IMR-90 (cell line): Measurements from ENCODE around the gene RRP1. TPM values are rescaled to one million over a fixed set of nuclear protein-coding genes. Genes with fewer than 3 reads are reported as not detected.

Experiments
- ATAC-seq: fragments of 200-7000 bp; cut with Tn5 transposase; 2 replicates; pipeline ENCODE4 v1.9.1; 2020; ENCODE audit warnings: low read depth, mild to moderate bottlenecking, moderate library complexity
- BruUV-seq: library from RNA; stranded (reverse); fragments of 400-500 nt; replicated peaks from 2 replicates; lab custom pipeline; 2021; lab: Mats Ljungman, UMichigan
- CTCF ChIA-PET: fragments of 300-600 bp; formaldehyde crosslinking; extraction: SDS; loops from one replicate; lab custom pipeline; 2021; ENCODE audit warnings: antibody characterized with exemption; lab: Yijun Ruan, JAX
- POLR2A ChIA-PET: fragments of 300-600 bp; sonication (Branson Sonifier 250); formaldehyde crosslinking; loops from one replicate; lab custom pipeline; 2022; ENCODE audit warnings: antibody characterized with exemption; ENCODE audit not compliant: unreplicated experiment; lab: Charles Lee
- DNase-seq: peaks from one replicate; pipeline ENCODE4 v3.0.0; 2013
- H2AFZ ChIP-seq: replicated peaks from 2 replicates; pipeline ENCODE3; 2013; ENCODE audit warnings: low read length, mild to moderate bottlenecking; ENCODE audit not compliant: poor library complexity
- H2AK5ac ChIP-seq: 2 replicates; pipeline ENCODE4 v1.6.1; 2013; ENCODE audit warnings: low read depth, low read length, inconsistent platforms
- H2AK9ac ChIP-seq: replicated peaks from 2 replicates; pipeline ENCODE3; 2013; ENCODE audit warnings: mild to moderate bottlenecking, low read depth, low read length, moderate library complexity; ENCODE audit not compliant: poor library complexity
- H2BK120ac ChIP-seq: 2 replicates; pipeline ENCODE4 v1.6.1; 2013; ENCODE audit warnings: low read depth, low read length, inconsistent platforms
- H2BK15ac ChIP-seq: 3 replicates; pipeline ENCODE4 v1.6.1; 2013; ENCODE audit warnings: low read depth, low read length, inconsistent platforms
- H2BK20ac ChIP-seq: 2 replicates; pipeline ENCODE4 v1.6.1; 2013; ENCODE audit warnings: low read depth, mild to moderate bottlenecking, inconsistent platforms, low read length, moderate library complexity
- H2BK5ac ChIP-seq: 2 replicates; pipeline ENCODE4 v1.6.1; 2013; ENCODE audit warnings: mild to moderate bottlenecking, low read depth, low read length, inconsistent platforms; ENCODE audit not compliant: poor library complexity, severe bottlenecking
- H3K14ac ChIP-seq: replicated peaks from 2 replicates; pipeline ENCODE4 v1.6.1; 2013; ENCODE audit warnings: low read depth, low read length, inconsistent platforms
- H3K18ac ChIP-seq: 2 replicates; pipeline ENCODE4 v1.6.1; 2013; ENCODE audit warnings: low read depth, low read length, control low read depth
- H3K23ac ChIP-seq: 2 replicates; pipeline ENCODE4 v1.6.1; 2013; ENCODE audit warnings: low read depth, low read length, inconsistent platforms
- H3K27ac ChIP-seq: 2 replicates; pipeline ENCODE4 v1.5.1; 2013; ENCODE audit warnings: mild to moderate bottlenecking, control low read depth, low read length; ENCODE audit not compliant: insufficient read depth
- H3K27me3 ChIP-seq: 2 replicates; pipeline ENCODE4 v1.6.1; 2013; ENCODE audit warnings: low read length; ENCODE audit not compliant: control insufficient read depth, insufficient read depth
- H3K36me3 ChIP-seq: 2 replicates; pipeline ENCODE4 v1.6.1; 2013; ENCODE audit warnings: low read length, mixed read lengths; ENCODE audit not compliant: control insufficient read depth, insufficient read depth
- H3K4ac ChIP-seq: 2 replicates; pipeline ENCODE4 v1.6.1; 2013; ENCODE audit warnings: low read depth, low read length, inconsistent platforms
- H3K4me1 ChIP-seq: 2 replicates; pipeline ENCODE4 v1.6.1; 2013; ENCODE audit warnings: low read length, mixed read lengths; ENCODE audit not compliant: control insufficient read depth, insufficient read depth
- H3K4me2 ChIP-seq: 2 replicates; pipeline ENCODE4 v1.6.1; 2013; ENCODE audit warnings: low read depth, mild to moderate bottlenecking, control low read depth, low read length, moderate library complexity
- H3K4me3 ChIP-seq: 2 replicates; pipeline ENCODE4 v1.5.1; 2013; ENCODE audit warnings: low read depth, mild to moderate bottlenecking, control low read depth, low read length, moderate library complexity; ENCODE audit not compliant: insufficient read depth
- H3K56ac ChIP-seq: 2 replicates; pipeline ENCODE4 v1.6.1; 2013; ENCODE audit warnings: low read length, inconsistent platforms; ENCODE audit not compliant: insufficient read depth; ENCODE audit errors: extremely low read depth
- H3K79me1 ChIP-seq, 2 experiments: 2 replicates each; pipeline ENCODE4 v1.6.1; 2013; ENCODE audit warnings: low read length in 2 of 2, inconsistent platforms in 1 of 2, low read depth in 1 of 2
- H3K9ac ChIP-seq: 2 replicates; pipeline ENCODE4 v1.6.1; 2013; ENCODE audit warnings: low read depth, low read length, control low read depth
- H3K9me1 ChIP-seq: 2 replicates; pipeline ENCODE4 v1.6.1; 2013; ENCODE audit warnings: low read length, inconsistent platforms; ENCODE audit not compliant: insufficient read depth
- H3K9me3 ChIP-seq: 2 replicates; pipeline ENCODE4 v1.6.1; 2013; ENCODE audit warnings: low read length; ENCODE audit not compliant: control insufficient read depth, insufficient read depth
- H4K20me1 ChIP-seq: 2 replicates; pipeline ENCODE4 v1.6.1; 2013; ENCODE audit warnings: low read length, inconsistent platforms; ENCODE audit not compliant: insufficient read depth
- H4K5ac ChIP-seq: 2 replicates; pipeline ENCODE4 v1.6.1; 2013; ENCODE audit warnings: mild to moderate bottlenecking, low read depth, low read length, control low read depth
- H4K8ac ChIP-seq, 2 experiments: 2 replicates each; pipeline ENCODE4 v1.6.1; 2013; ENCODE audit warnings: low read depth in 2 of 2, low read length in 2 of 2, control low read depth in 1 of 2, inconsistent platforms in 1 of 2
- H4K91ac ChIP-seq: 2 replicates; pipeline ENCODE4 v1.6.1; 2013; ENCODE audit warnings: low read depth, low read length, inconsistent platforms; ENCODE audit not compliant: insufficient read depth
- BHLHE40 ChIP-seq: fragments of 150-350 bp; IDR thresholded peaks from 2 replicates; pipeline ENCODE4 v1.6.1; 2016; ENCODE audit warnings: mild to moderate bottlenecking, low read depth, low read length
- FOS ChIP-seq: fragments of 150-350 bp; IDR thresholded peaks from 2 replicates; pipeline ENCODE4 v1.6.1; 2016; ENCODE audit warnings: low read depth, low read length
- MAFK ChIP-seq: IDR thresholded peaks from 2 replicates; pipeline ENCODE4 v1.6.1; 2012; ENCODE audit warnings: low read depth, low read length, improper control_type of control experiment
- MXI1 ChIP-seq: IDR thresholded peaks from 2 replicates; pipeline ENCODE4 v1.6.1; 2012; ENCODE audit warnings: low read depth, mild to moderate bottlenecking, low read length, moderate library complexity, borderline replicate concordance
- NFE2L2 ChIP-seq: fragments of 150-350 bp; IDR thresholded peaks from 2 replicates; pipeline ENCODE4 v1.6.1; 2016; ENCODE audit warnings: low read depth, mild to moderate bottlenecking, low read length
- POLR2A ChIP-seq: IDR thresholded peaks from 2 replicates; pipeline ENCODE4 v1.6.1; 2012; ENCODE audit warnings: mild to moderate bottlenecking, low read depth, low read length
- RAD21 ChIP-seq: IDR thresholded peaks from 2 replicates; pipeline ENCODE4 v1.6.1; 2012; ENCODE audit warnings: low read length, improper control_type of control experiment
- RCOR1 ChIP-seq: IDR thresholded peaks from 2 replicates; pipeline ENCODE4 v1.6.1; 2012; ENCODE audit warnings: mild to moderate bottlenecking, low read length, improper control_type of control experiment; ENCODE audit not compliant: insufficient replicate concordance
- SMC3 ChIP-seq: fragments of 150-350 bp; IDR thresholded peaks from 2 replicates; pipeline ENCODE4 v1.6.1; 2016; ENCODE audit warnings: low read depth, mild to moderate bottlenecking, antibody characterized with exemption, low read length, moderate library complexity
- WGBS, 2 experiments: methylation state at CpG; one replicate each; pipeline versions ENCODE4 v1.1.5 to v1.1.7; 2013; ENCODE audit warnings: missing lambda C conversion rate in 2 of 2; ENCODE audit not compliant: insufficient read length in 1 of 2; ENCODE audit errors: extremely low coverage in 2 of 2; 5-methylcytosine and 5-hydroxymethylcytosine counted together
- dilution Hi-C: fragments of 300-500 bp; cut with HindIII; formaldehyde crosslinking; loops from one replicate; pipeline ENCODE4 v1.14.3; 2018; ENCODE audit warnings: low sequenced_read_pairs; ENCODE audit not compliant: unreplicated experiment
- in situ Hi-C: fragments of 300-500 bp; cut with MboI; formaldehyde crosslinking; loops from 3 replicates; pipeline ENCODE4 v1.14.3; 2019; ENCODE audit warnings: low sequenced_read_pairs, inconsistent platforms, mixed read lengths
- intact Hi-C: fragments of 100-400 bp; cut with micrococcal nuclease; formaldehyde crosslinking; loops from 2 replicates; pipeline ENCODE4 v1.10.0; 2022
- polyA plus RNA-seq, 3 experiments: library from polyadenylated mRNA; depleted of rRNA; stranded (reverse); fragments of >200 nt; gene quantifications; 2 replicates each; pipeline ENCODE4 v1.2.3, GENCODE V29; 2012; ENCODE audit warnings: low replicate concordance in 1 of 3
- total RNA-seq: library from RNA; depleted of rRNA; stranded (reverse); fragments of >200 nt; gene quantifications from 2 replicates; pipeline ENCODE4 v1.2.3, GENCODE V29; 2012
- TF ChIP-seq, protein P1 (sequence below): conservative IDR thresholded peaks from 2 replicates; pipeline ENCODE4 v1.5.1; 2012; ENCODE audit warnings: mild to moderate bottlenecking, low read depth, low read length, improper control_type of control experiment

Gene RRP1
- total and polyA plus RNA-seq, 2 of the 4 experiments (the other 2 are of a cell fraction), result 20.2 to 23.3 TPM

DNA sequence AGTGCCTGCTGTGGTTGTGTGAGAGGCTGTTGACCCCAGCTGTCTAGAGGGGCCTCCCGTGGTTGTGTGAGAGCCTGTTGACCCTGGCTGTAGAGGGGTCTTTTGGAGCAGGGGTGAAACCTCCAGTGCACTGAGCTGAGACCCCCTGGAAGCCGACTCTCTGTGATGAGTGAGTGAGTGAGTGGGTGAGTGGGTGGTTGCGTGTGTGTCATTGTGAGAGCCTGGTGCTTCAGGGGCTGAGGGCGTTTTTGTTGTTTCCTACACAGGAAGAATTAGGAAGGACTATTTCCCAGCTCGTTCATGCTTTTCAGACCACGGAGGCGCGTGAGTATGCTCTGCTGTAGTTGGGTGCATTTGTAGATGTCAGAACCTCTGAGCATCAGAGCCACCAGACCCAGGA lies 3.0 kb downstream of the RRP1 start:
- Histone ChIP-seq H2AK9ac (no peak overlapping the region), H4K8ac (no peak overlapping the region), H3K9me1 (peaks cover 9% of the 10 kb centered on the region; the same call in 1 of the 2 replicates), H3K23ac (no peak overlapping the region), H4K91ac (no peak overlapping the region), H3K4me2 (no peak overlapping the region), H3K27ac (no peak overlapping the region), H2AFZ (no peak overlapping the region), H2AK5ac (no peak overlapping the region), H3K27me3 (no peaks in the 10 kb centered on the region), H3K18ac (no peak overlapping the region), H3K14ac (no peak overlapping the region), H3K4me3 (no peak overlapping the region), H2BK120ac (no peak overlapping the region), H2BK5ac (no peak overlapping the region), H4K5ac (no peak overlapping the region), H3K9ac (no peak overlapping the region), H3K36me3 (peaks cover 54% of the 10 kb centered on the region), H4K20me1 (peaks cover 15% of the 10 kb centered on the region), H3K79me1 (peaks cover 30 to 57% of the 10 kb centered on the region in 2 experiments), H2BK20ac (no peak overlapping the region), H3K4me1 (peaks cover 4% of the 10 kb centered on the region), H2BK15ac (no peak overlapping the region), H3K4ac (no peak overlapping the region), H3K56ac (no peak overlapping the region), H3K9me3 (no peaks in the 10 kb centered on the region)
- ATAC-seq (no peak), DNase-seq (no peak)
- ChIA-PET POLR2A (no interaction called here), CTCF (no interaction called here)
- intact Hi-C loops, result no loop called here
- dilution Hi-C loops, result no loop called here
- WGBS, 2 experiments, result 80% methylated on average over 2 of the region's 8 CpGs; no CpG with 5 or more reads in 1 of the 2 experiments
- in situ Hi-C loops, result no loop called here
- no TSS peak for BruUV-seq
- TF ChIP-seq, protein P1, sequence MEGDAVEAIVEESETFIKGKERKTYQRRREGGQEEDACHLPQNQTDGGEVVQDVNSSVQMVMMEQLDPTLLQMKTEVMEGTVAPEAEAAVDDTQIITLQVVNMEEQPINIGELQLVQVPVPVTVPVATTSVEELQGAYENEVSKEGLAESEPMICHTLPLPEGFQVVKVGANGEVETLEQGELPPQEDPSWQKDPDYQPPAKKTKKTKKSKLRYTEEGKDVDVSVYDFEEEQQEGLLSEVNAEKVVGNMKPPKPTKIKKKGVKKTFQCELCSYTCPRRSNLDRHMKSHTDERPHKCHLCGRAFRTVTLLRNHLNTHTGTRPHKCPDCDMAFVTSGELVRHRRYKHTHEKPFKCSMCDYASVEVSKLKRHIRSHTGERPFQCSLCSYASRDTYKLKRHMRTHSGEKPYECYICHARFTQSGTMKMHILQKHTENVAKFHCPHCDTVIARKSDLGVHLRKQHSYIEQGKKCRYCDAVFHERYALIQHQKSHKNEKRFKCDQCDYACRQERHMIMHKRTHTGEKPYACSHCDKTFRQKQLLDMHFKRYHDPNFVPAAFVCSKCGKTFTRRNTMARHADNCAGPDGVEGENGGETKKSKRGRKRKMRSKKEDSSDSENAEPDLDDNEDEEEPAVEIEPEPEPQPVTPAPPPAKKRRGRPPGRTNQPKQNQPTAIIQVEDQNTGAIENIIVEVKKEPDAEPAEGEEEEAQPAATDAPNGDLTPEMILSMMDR, result no peak
- TF ChIP-seq POLR2A, result no peak
- no peak for TF ChIP-seq BHLHE40
- TF ChIP-seq SMC3, result no peak
- no peak for TF ChIP-seq MXI1
- TF ChIP-seq FOS, result no peak
- no peak for TF ChIP-seq RCOR1
- TF ChIP-seq RAD21, result no peak
- no peak for TF ChIP-seq MAFK
- TF ChIP-seq NFE2L2, result no peak
